ENCODE data around the gene LRRC4C. TPM values are rescaled to one million over a fixed set of nuclear protein-coding genes. Genes with fewer than 3 reads are reported as not detected.

Gene LRRC4C
- total RNA-seq, 1 experiment from 2014 or later = 0.72 TPM

GRCh38 chr11:41301023-41301422 lies 158.4 kb downstream of the LRRC4C start:
- Mint-ChIP-seq H3K9me3 (peaks cover 11% of the 10 kb centered on the region), H3K4me1 (peaks cover under 1% of the 10 kb centered on the region), H3K27ac (no peak overlapping the region), H3K36me3 (peaks cover 8% of the 10 kb centered on the region), H3K4me3 (no peak overlapping the region), H3K27me3 (ENCODE audit: low read depth) (peaks cover 1% of the 10 kb centered on the region; the same call in 1 of the 2 replicates)
- CTCF ChIA-PET = no interaction called here
- POLR2A ChIA-PET = no interaction called here
- ATAC-seq = no peak
- no peak for TF ChIP-seq CBFB (CRISPR knock-in tag; IDR thresholded peaks at IDR 0.05; ENCODE audit: low read depth)
- TF ChIP-seq FOXP4 (CRISPR knock-in tag; IDR thresholded peaks at IDR 0.05) = no peak
- TF ChIP-seq HMGXB4 (CRISPR knock-in tag; IDR thresholded peaks at IDR 0.05) = no peak
- no peak for TF ChIP-seq ZNF532 (CRISPR knock-in tag; IDR thresholded peaks at IDR 0.05; ENCODE audit: borderline replicate concordance)
- no peak for TF ChIP-seq PRDM15 (CRISPR knock-in tag; IDR thresholded peaks at IDR 0.05)
- no peak for TF ChIP-seq EMX1 (CRISPR knock-in tag; IDR thresholded peaks at IDR 0.05)
- TF ChIP-seq ZMAT4 (CRISPR knock-in tag; IDR thresholded peaks at IDR 0.05) = no peak
- TF ChIP-seq ZNF416 (CRISPR knock-in tag; IDR thresholded peaks at IDR 0.05) = no peak
- no peak for TF ChIP-seq FOXK1 (CRISPR knock-in tag; IDR thresholded peaks at IDR 0.05)
- TF ChIP-seq MXD4 (CRISPR knock-in tag; IDR thresholded peaks at IDR 0.05; ENCODE audit: borderline replicate concordance) = no peak
- no peak for TF ChIP-seq E2F5 (CRISPR knock-in tag; IDR thresholded peaks at IDR 0.05)
- TF ChIP-seq SOX15 (CRISPR knock-in tag; IDR thresholded peaks at IDR 0.05) = no peak
- no peak for DNase-seq (ENCODE audit: low spot score)

GRCh38 chr11:41289408-41289807 lies 170.0 kb downstream of the LRRC4C start:
- Mint-ChIP-seq H3K36me3 (no peaks in the 10 kb centered on the region), H3K27ac (no peak overlapping the region), H3K9me3 (no peaks in the 10 kb centered on the region), H3K4me1 (no peaks in the 10 kb centered on the region), H3K4me3 (no peak overlapping the region), H3K27me3 (ENCODE audit: low read depth) (no peaks in the 10 kb centered on the region)
- ChIA-PET CTCF (no interaction called here), POLR2A (no interaction called here)
- ATAC-seq = 0 out of 2 replicates have a peak, but pooled peaks have one; percentile 39
- TF ChIP-seq FOXP1 (CRISPR knock-in tag; IDR thresholded peaks at IDR 0.05; ENCODE audit: borderline replicate concordance) = no peak
- no peak for DNase-seq (ENCODE audit: low spot score)
